ENCODE data around the gene SHISA6. TPM values are rescaled to one million over a fixed set of nuclear protein-coding genes. Genes with fewer than 3 reads are reported as not detected.
A peak's percentile ranks its signal among the peaks of the same experiment; 100 is the strongest.

The SHISA6 gene
- total RNA-seq, 2 donors from 2014 or later, result under 0.01 to 0.52 TPM

DNA sequence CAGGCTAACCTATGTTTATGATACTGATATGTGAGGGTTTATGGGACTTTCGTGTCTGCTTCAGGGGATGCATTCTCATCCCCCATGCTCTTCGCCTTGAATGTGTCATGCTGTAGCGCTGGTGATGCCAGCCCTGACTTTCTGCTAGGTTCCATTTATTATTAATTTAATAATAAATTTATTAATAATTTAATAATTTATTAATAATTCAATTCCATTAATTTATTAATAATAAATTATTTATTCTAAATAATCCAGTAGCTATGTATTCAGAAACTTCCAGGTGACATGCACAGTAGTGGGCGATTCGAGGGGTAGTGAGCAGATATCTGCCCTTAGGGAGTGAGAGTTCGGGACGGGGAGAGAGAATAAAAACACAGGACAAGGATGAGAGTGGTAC, 49.8 kb downstream of the SHISA6 start:
- Histone ChIP-seq H3K27ac (no peak overlapping the region), H3K9me3 (no peaks in the 10 kb centered on the region), H3K27me3 (no peaks in the 10 kb centered on the region), H3K4me3 (no peak overlapping the region), H3K36me3 (replicated peaks in 1 of 2; ENCODE audit: insufficient read depth in 1 of 2, low read depth in 2 of 2) (no peaks in the 10 kb centered on the region), H3K4me1 (no peaks in the 10 kb centered on the region)
- DNase-seq (no peak), ATAC-seq (no peak)
- intact Hi-C loops (cut with DNase I), result no loop called here
- TF ChIP-seq, protein P1, sequence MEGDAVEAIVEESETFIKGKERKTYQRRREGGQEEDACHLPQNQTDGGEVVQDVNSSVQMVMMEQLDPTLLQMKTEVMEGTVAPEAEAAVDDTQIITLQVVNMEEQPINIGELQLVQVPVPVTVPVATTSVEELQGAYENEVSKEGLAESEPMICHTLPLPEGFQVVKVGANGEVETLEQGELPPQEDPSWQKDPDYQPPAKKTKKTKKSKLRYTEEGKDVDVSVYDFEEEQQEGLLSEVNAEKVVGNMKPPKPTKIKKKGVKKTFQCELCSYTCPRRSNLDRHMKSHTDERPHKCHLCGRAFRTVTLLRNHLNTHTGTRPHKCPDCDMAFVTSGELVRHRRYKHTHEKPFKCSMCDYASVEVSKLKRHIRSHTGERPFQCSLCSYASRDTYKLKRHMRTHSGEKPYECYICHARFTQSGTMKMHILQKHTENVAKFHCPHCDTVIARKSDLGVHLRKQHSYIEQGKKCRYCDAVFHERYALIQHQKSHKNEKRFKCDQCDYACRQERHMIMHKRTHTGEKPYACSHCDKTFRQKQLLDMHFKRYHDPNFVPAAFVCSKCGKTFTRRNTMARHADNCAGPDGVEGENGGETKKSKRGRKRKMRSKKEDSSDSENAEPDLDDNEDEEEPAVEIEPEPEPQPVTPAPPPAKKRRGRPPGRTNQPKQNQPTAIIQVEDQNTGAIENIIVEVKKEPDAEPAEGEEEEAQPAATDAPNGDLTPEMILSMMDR (IDR thresholded peaks at IDR 0.05), result no peak
- TF ChIP-seq POLR2A (IDR thresholded peaks at IDR 0.05), result no peak
- WGBS, 2 donors, result 82% methylated on average over 7 of the region's 7 CpGs

DNA sequence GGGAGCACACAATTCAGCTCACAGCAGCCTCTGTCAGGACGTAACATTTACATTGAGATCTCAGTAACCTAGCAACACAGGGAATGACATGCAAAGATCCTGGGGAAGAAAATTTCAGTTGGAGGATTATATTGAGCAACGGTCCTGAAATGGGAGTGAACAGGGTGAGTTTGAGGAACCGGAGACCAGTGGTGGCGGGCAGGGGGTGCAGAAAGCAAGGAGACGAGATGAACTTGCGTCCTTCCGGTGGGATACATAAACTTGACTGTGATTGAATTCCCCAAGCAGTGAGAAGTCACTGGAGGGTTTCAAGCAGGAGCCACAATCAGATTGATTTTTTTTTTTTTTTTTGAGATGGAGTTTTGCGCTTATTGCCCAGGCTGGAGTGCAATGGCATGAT, 51.5 kb downstream of the SHISA6 start:
- Histone ChIP-seq H3K4me3 (no peak overlapping the region), H3K4me1 (no peaks in the 10 kb centered on the region), H3K9me3 (no peaks in the 10 kb centered on the region), H3K27me3 (no peaks in the 10 kb centered on the region), H3K36me3 (replicated peaks in 1 of 2; ENCODE audit: insufficient read depth in 1 of 2, low read depth in 2 of 2) (no peaks in the 10 kb centered on the region), H3K27ac (no peak overlapping the region)
- no peak for ATAC-seq
- DNase-seq, result no peak
- intact Hi-C loops (cut with DNase I), result no loop called here
- WGBS, 2 donors, result 86% methylated on average over 8 of the region's 8 CpGs
- TF ChIP-seq, protein P1 (IDR thresholded peaks at IDR 0.05), result no peak
- no peak for TF ChIP-seq POLR2A (IDR thresholded peaks at IDR 0.05)

DNA sequence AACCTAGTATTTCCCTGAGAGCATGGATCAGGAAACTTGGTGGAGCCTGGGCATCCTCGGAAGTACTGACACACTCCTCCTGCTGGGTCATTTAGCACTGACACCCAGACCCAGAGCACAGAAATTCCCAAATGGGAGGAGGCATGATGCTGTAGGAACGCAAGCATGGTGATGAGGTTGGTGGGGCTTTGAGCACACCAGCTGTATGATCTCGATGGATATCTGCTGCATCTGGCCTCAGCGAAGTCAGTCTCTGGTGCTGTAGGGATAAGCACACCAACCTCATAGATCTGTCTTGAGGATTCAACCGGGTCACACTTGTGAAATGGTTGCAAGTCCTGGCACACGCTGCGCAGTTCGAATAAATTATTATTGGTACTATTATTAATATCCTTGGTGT, 52.5 kb downstream of the SHISA6 start:
- H3K27me3 ChIP-seq, result no peaks in the 10 kb centered on the region
- WGBS, 2 donors, result 64 to 76% methylated on average over 8 of the region's 8 CpGs
- intact Hi-C loops (cut with DNase I), result no loop called here
- no peak for DNase-seq
- no peak overlapping the region for H3K27ac ChIP-seq
- H3K4me3 ChIP-seq, result no peak overlapping the region
- no peak for ATAC-seq
- no peak for TF ChIP-seq POLR2A (IDR thresholded peaks at IDR 0.05)
- TF ChIP-seq, protein P1 (IDR thresholded peaks at IDR 0.05), result no peak
- no peaks in the 10 kb centered on the region for H3K9me3 ChIP-seq
- H3K36me3 ChIP-seq (replicated peaks in 1 of 2; ENCODE audit: insufficient read depth in 1 of 2, low read depth in 2 of 2), result no peaks in the 10 kb centered on the region
- H3K4me1 ChIP-seq, result no peaks in the 10 kb centered on the region

DNA sequence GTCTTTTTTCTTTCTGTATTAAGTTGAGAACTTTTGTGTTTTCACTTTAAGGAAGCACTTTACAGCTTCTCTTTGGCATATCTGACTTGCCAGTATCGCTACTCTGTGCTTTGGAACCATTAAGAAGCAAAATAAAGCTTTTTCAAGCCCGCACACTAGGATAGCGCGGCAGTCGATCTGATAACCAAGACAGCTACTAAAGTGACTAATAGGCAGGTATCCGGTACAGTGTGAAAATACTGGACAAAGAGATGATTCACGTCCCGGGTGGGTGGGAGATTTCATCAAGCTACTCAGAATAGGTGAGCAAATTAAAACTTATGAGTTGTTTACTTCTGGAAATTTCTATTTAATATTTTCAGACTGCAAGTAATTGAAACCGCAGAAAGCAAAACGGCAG, 53.8 kb downstream of the SHISA6 start:
- TF ChIP-seq, protein P1 (IDR thresholded peaks at IDR 0.05), result no peak
- no peak for TF ChIP-seq POLR2A (IDR thresholded peaks at IDR 0.05)
- Histone ChIP-seq H3K36me3 (replicated peaks in 1 of 2; ENCODE audit: insufficient read depth in 1 of 2, low read depth in 2 of 2) (no peaks in the 10 kb centered on the region), H3K27ac (no peak overlapping the region), H3K4me1 (no peaks in the 10 kb centered on the region), H3K4me3 (no peak overlapping the region), H3K9me3 (no peaks in the 10 kb centered on the region), H3K27me3 (no peaks in the 10 kb centered on the region)
- ATAC-seq (no peak), DNase-seq (no peak)
- intact Hi-C loops (cut with DNase I), result no loop called here
- WGBS, 2 donors, result 70 to 80% methylated on average over 10 of the region's 10 CpGs

DNA sequence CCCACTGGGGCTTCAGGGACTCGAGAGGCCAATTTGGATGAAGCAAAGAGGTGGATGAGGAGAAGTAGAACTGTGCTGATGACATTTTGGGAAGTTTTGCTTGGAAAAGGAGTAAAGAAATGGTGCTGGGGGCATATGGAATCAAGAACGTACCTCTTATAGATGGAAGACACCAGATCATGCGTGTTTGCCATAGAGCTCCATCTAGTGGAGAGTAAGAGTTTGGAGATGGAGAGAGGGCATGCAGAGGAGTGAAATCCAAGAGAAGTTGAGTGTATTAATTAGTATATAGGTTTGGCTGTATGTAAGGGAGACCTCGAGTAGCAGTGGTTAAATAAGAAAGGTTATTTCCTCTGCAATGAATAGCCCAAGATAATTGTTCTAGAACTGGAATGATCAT, 56.0 kb downstream of the SHISA6 start:
- 20 to 63% methylated on average over 4 of the region's 4 CpGs for WGBS, 2 donors
- Histone ChIP-seq H3K27me3 (no peaks in the 10 kb centered on the region), H3K27ac (no peak overlapping the region), H3K4me3 (no peak overlapping the region), H3K4me1 (no peaks in the 10 kb centered on the region), H3K9me3 (no peaks in the 10 kb centered on the region), H3K36me3 (replicated peaks in 1 of 2; ENCODE audit: insufficient read depth in 1 of 2, low read depth in 2 of 2) (no peaks in the 10 kb centered on the region)
- no peak for ATAC-seq
- TF ChIP-seq POLR2A (IDR thresholded peaks at IDR 0.05), result no peak
- TF ChIP-seq, protein P1 (IDR thresholded peaks at IDR 0.05), result peak in 4 of 7 experiments; percentile 33 to 55 (median 49)
- DNase-seq, result no peak
- intact Hi-C loops (cut with DNase I), result no loop called here
